Posterior vena cava (tissue), 2 donors: ENCODE measurements around the gene MMP15. TPM values are rescaled to one million over a fixed set of nuclear protein-coding genes. Genes with fewer than 3 reads are reported as not detected.
"Not testable (repeated sequence)": the region's sequence is repeated elsewhere in the genome, so short reads cannot be mapped to it uniquely, and the experiment has no call there.

Experiments
- DNase-seq: peaks from one replicate; pipeline ENCODE4 v3.0.0-alpha.2; 2020; ENCODE audit warnings: low spot score
- intact Hi-C, 2 donors: fragments of 100-400 bp; cut with DNase I; formaldehyde crosslinking; loops; one replicate each; pipeline versions ENCODE4 v1.14.1 to v1.14.2; 2022 to 2023
- total RNA-seq, 2 donors: library from RNA; stranded (reverse); fragmentation: NEBNext Ultra II Directional; extraction: Animal tissue kit (Norgen Biotek cat#: 25700); gene quantifications; one replicate each; pipeline ENCODE4 v1.2.1, GENCODE V29; 2021
- donor health status: DM: yes; HTN: yes; CAD: no.
- donor health status: DM: yes; HTN: yes; CAD: no.

MMP15 gene
- total RNA-seq, 2 donors from 2014 or later: 4.4 to 5.8 TPM

- intact Hi-C loops: no loop called here
- DNase-seq: no peak
These were observed 38.0 kb downstream of the MMP15 start for GRCh38 chr16:58063377-58064076.

GRCh38 chr16:58070585-58070984 lies 45.0 kb downstream of the MMP15 start:
- intact Hi-C loops: no loop called here
- DNase-seq: no peak

- intact Hi-C loops: not testable (repeated sequence)
These were observed 46.6 kb downstream of the MMP15 start for GRCh38 chr16:58072134-58072533.

GRCh38 chr16:58073086-58073485 lies 47.5 kb downstream of the MMP15 start:
- DNase-seq, intact Hi-C loops: not testable (repeated sequence)

More at GRCh38 chr16:58072134-58072533, 46.6 kb downstream of the MMP15 start:
- DNase-seq: not testable (repeated sequence)

GRCh38 chr16:58074657-58075056 lies 49.1 kb downstream of the MMP15 start:
- DNase-seq: no peak
- intact Hi-C loops: no loop called here

- intact Hi-C loops: no loop called here
These were observed 51.0 kb downstream of the MMP15 start for GRCh38 chr16:58076514-58076913.

GRCh38 chr16:58077796-58078195 lies 52.2 kb downstream of the MMP15 start:
- intact Hi-C loops: no loop called here
- peak; percentile 46 for DNase-seq

More at GRCh38 chr16:58076514-58076913, 51.0 kb downstream of the MMP15 start:
- no peak for DNase-seq

- DNase-seq: peak; percentile 15
- intact Hi-C loops: not testable (repeated sequence)
These were observed 55.1 kb downstream of the MMP15 start for GRCh38 chr16:58080657-58081056.

GRCh38 chr16:58082381-58082780 lies 56.8 kb downstream of the MMP15 start:
- no peak for DNase-seq
- intact Hi-C loops: no loop called here

GRCh38 chr16:58084635-58085034 lies 59.1 kb downstream of the MMP15 start:
- peak; percentile 40 for DNase-seq
- intact Hi-C loops: no loop called here

GRCh38 chr16:58085171-58085570 lies 59.6 kb downstream of the MMP15 start:
- peak; percentile 31 for DNase-seq
- intact Hi-C loops: no loop called here

- intact Hi-C loops: no loop called here
These were observed 60.2 kb downstream of the MMP15 start for GRCh38 chr16:58085584-58086251.

GRCh38 chr16:58086381-58087208 lies 61.0 kb downstream of the MMP15 start:
- intact Hi-C loops: no loop called here
- DNase-seq: peak; percentile 60

More at GRCh38 chr16:58085584-58086251, 60.2 kb downstream of the MMP15 start:
- DNase-seq: peak; percentile 58

- DNase-seq: peak; percentile 31
- intact Hi-C loops: no loop called here
These were observed 61.8 kb downstream of the MMP15 start for GRCh38 chr16:58087209-58087913.

GRCh38 chr16:58088091-58088490 lies 62.5 kb downstream of the MMP15 start:
- intact Hi-C loops: no loop called here

GRCh38 chr16:58090396-58090795 lies 64.8 kb downstream of the MMP15 start:
- intact Hi-C loops: not testable (repeated sequence)
- peak; percentile 19 for DNase-seq

More at GRCh38 chr16:58088091-58088490, 62.5 kb downstream of the MMP15 start:
- DNase-seq: peak; percentile 57

GRCh38 chr16:58094026-58094425 lies 68.5 kb downstream of the MMP15 start:
- intact Hi-C loops: no loop called here
- DNase-seq: peak; percentile 55

- intact Hi-C loops: no loop called here
- peak; percentile 70 for DNase-seq
These were observed 69.4 kb downstream of the MMP15 start for GRCh38 chr16:58094791-58095574.
